Panc1 (cell line): Measurements from ENCODE around the gene HORMAD2.

ENCODE experiments used
- POLR2AphosphoS5 ChIP-seq: IDR thresholded peaks from 2 replicates; pipeline ENCODE4 v1.6.1; 2012; ENCODE audit warnings: mild to moderate bottlenecking, low read depth, low read length, moderate library complexity
- TF ChIP-seq, protein P1 (sequence below): fragments of 450-650 bp; IDR thresholded peaks from 2 replicates; pipeline ENCODE4 v1.5.1; 2017; ENCODE audit warnings: mild to moderate bottlenecking
- TF ChIP-seq, protein P2 (sequence below), 2 experiments: IDR thresholded peaks; 2 replicates each; pipeline ENCODE4 v1.6.1; 2011 to 2012; ENCODE audit warnings: low read depth in 2 of 2, control low read depth in 1 of 2, low read length in 1 of 2, mild to moderate bottlenecking in 1 of 2, moderate library complexity in 1 of 2; ENCODE audit not compliant: insufficient read depth in 1 of 2

DNA sequence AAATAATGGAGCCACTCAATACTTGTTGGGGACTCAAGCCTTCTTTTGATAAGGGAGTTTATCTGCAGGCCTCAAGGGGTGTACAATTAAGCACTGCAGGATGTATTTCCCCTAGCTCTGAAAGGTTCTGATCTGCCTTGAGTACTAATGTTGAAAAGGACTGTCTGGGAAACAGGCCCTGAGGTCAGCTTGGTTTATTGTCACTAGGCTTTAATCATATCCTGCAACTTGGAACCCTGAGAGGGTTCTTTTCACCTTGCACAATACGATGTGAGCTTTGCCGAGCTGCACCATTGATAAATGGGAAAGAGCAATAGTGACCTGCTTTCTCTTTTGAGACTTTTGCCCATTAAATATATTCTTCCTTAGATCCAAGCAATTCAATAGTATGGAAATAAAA, 31.6 kb upstream of the HORMAD2 start:
- TF ChIP-seq, protein P1, sequence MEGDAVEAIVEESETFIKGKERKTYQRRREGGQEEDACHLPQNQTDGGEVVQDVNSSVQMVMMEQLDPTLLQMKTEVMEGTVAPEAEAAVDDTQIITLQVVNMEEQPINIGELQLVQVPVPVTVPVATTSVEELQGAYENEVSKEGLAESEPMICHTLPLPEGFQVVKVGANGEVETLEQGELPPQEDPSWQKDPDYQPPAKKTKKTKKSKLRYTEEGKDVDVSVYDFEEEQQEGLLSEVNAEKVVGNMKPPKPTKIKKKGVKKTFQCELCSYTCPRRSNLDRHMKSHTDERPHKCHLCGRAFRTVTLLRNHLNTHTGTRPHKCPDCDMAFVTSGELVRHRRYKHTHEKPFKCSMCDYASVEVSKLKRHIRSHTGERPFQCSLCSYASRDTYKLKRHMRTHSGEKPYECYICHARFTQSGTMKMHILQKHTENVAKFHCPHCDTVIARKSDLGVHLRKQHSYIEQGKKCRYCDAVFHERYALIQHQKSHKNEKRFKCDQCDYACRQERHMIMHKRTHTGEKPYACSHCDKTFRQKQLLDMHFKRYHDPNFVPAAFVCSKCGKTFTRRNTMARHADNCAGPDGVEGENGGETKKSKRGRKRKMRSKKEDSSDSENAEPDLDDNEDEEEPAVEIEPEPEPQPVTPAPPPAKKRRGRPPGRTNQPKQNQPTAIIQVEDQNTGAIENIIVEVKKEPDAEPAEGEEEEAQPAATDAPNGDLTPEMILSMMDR = no peak
- TF ChIP-seq, protein P2, sequence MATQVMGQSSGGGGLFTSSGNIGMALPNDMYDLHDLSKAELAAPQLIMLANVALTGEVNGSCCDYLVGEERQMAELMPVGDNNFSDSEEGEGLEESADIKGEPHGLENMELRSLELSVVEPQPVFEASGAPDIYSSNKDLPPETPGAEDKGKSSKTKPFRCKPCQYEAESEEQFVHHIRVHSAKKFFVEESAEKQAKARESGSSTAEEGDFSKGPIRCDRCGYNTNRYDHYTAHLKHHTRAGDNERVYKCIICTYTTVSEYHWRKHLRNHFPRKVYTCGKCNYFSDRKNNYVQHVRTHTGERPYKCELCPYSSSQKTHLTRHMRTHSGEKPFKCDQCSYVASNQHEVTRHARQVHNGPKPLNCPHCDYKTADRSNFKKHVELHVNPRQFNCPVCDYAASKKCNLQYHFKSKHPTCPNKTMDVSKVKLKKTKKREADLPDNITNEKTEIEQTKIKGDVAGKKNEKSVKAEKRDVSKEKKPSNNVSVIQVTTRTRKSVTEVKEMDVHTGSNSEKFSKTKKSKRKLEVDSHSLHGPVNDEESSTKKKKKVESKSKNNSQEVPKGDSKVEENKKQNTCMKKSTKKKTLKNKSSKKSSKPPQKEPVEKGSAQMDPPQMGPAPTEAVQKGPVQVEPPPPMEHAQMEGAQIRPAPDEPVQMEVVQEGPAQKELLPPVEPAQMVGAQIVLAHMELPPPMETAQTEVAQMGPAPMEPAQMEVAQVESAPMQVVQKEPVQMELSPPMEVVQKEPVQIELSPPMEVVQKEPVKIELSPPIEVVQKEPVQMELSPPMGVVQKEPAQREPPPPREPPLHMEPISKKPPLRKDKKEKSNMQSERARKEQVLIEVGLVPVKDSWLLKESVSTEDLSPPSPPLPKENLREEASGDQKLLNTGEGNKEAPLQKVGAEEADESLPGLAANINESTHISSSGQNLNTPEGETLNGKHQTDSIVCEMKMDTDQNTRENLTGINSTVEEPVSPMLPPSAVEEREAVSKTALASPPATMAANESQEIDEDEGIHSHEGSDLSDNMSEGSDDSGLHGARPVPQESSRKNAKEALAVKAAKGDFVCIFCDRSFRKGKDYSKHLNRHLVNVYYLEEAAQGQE (IDR thresholded peaks at IDR 0.05; ENCODE audit: insufficient read depth in 1 of 2, low read depth in 2 of 2, low read length in 1 of 2) = no peak
- TF ChIP-seq POLR2AphosphoS5 = no peak
